Liver (tissue), 3 donors: ENCODE results near the gene LIFR.

Source experiments
- EGR1 ChIP-seq, 2 donors: IDR thresholded peaks; 2 replicates each; pipeline ENCODE4 v1.6.1; 2016 to 2018; ENCODE audit warnings: antibody characterized with exemption in 2 of 2, low read depth in 2 of 2
- MAX ChIP-seq: IDR thresholded peaks from 2 replicates; pipeline ENCODE4 v1.6.1; 2016; ENCODE audit warnings: antibody characterized with exemption
- NR2F2 ChIP-seq: IDR thresholded peaks from 2 replicates; pipeline ENCODE4 v1.6.1; 2016; ENCODE audit warnings: antibody characterized with exemption
- RAD21 ChIP-seq, 2 donors: IDR thresholded peaks; 2 replicates each; pipeline ENCODE4 v1.6.1; 2016; ENCODE audit warnings: antibody characterized with exemption in 2 of 2, mild to moderate bottlenecking in 2 of 2
- REST ChIP-seq: IDR thresholded peaks from 2 replicates; pipeline ENCODE4 v1.6.1; 2016; ENCODE audit warnings: antibody characterized with exemption, mild to moderate bottlenecking
- TF ChIP-seq, protein P1 (sequence below): fragments of 150-350 bp; IDR thresholded peaks from 2 replicates; pipeline ENCODE4 v1.5.1; 2017; ENCODE audit warnings: improper control_type of control experiment, low read depth, low read length; ENCODE audit not compliant: missing input control
- donor health status: healthy.
- donor health status: healthy.

DNA sequence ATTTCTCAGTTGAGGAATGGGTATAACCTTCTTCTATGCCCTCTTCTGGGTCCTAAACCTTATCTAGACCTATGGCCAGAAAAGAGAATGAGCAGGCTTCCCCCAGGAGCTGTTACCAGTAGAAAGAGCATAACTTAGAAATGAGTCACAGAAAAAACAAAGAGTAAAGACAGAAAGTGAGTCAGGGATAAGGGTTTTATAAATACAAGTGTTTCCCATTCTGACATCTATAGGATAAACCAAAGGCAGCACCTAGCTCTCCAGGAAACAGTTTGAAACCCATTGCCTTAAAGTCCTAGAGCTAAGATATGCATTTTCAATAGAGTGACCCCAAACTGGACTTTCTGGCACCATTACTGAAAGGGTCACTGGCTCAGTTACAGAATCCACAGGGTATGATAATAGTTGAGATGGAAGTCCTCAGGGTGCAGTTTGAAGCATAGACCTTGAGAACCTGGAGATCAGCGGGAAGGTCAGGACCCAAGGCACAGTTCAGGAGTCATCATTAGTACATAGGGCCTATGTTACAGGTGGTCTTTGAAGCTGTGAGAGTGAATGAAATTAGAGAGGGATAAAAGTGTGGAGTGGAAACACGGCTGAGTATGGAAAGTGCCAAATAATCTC lies 42.7 kb upstream of the LIFR start:
- TF ChIP-seq, protein P1, sequence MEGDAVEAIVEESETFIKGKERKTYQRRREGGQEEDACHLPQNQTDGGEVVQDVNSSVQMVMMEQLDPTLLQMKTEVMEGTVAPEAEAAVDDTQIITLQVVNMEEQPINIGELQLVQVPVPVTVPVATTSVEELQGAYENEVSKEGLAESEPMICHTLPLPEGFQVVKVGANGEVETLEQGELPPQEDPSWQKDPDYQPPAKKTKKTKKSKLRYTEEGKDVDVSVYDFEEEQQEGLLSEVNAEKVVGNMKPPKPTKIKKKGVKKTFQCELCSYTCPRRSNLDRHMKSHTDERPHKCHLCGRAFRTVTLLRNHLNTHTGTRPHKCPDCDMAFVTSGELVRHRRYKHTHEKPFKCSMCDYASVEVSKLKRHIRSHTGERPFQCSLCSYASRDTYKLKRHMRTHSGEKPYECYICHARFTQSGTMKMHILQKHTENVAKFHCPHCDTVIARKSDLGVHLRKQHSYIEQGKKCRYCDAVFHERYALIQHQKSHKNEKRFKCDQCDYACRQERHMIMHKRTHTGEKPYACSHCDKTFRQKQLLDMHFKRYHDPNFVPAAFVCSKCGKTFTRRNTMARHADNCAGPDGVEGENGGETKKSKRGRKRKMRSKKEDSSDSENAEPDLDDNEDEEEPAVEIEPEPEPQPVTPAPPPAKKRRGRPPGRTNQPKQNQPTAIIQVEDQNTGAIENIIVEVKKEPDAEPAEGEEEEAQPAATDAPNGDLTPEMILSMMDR, result no peak
- TF ChIP-seq MAX (no peak), EGR1 (IDR thresholded peaks at IDR 0.05; ENCODE audit: low read depth in 2 of 2) (no peak), REST (no peak), RAD21 (IDR thresholded peaks at IDR 0.05) (no peak), NR2F2 (no peak)
